NCI-H2081 treated with DMSO at 0.1 percent for 48 hours (cell line): ENCODE measurements around the gene MXD1.
"Not testable (repeated sequence)": the region's sequence is repeated elsewhere in the genome, so short reads cannot be mapped to it uniquely, and the experiment has no call there.

ENCODE experiments used
- DNase-seq: peaks from one replicate; lab custom pipeline; 2025; lab: John Stamatoyannopoulos, UW

MXD1 gene

GRCh38 chr2:69914950-69915945 is at the start of gene MXD1:
MXD1 (plus strand) TSS chr2:69915109; CDS start chr2:69915331, 222 bp downstream.
- no peak for DNase-seq

GRCh38 chr2:69888451-69888850 is 26.5 kb upstream of the MXD1 start:
- no peak for DNase-seq

- DNase-seq = no peak
Observed at GRCh38 chr2:69889302-69889701, 25.6 kb upstream of the MXD1 start.

GRCh38 chr2:69890881-69891280 is 24.0 kb upstream of the MXD1 start:
- DNase-seq = no peak

- not testable (repeated sequence) for DNase-seq
Observed at GRCh38 chr2:69892838-69893424, 22.0 kb upstream of the MXD1 start.

GRCh38 chr2:69893684-69894551 is 21.0 kb upstream of the MXD1 start, which contains the start of gene SNRNP27:
SNRNP27 (plus strand) TSS chr2:69893956; CDS start chr2:69893985, 29 bp downstream.
- no peak for DNase-seq

GRCh38 chr2:69894737-69895136 is 20.2 kb upstream of the MXD1 start:
- not testable (repeated sequence) for DNase-seq

GRCh38 chr2:69902213-69902922 is 12.5 kb upstream of the MXD1 start:
- no peak for DNase-seq

- DNase-seq = no peak
Observed at GRCh38 chr2:69907216-69907615, 7.7 kb upstream of the MXD1 start.

- DNase-seq = no peak
Observed at GRCh38 chr2:69911985-69912563, 2.8 kb upstream of the MXD1 start.

GRCh38 chr2:69914164-69914949 is 552 bp upstream of the MXD1 start:
- DNase-seq = peak; percentile 95

GRCh38 chr2:69916106-69916505 is 1.2 kb downstream of the MXD1 start:
- DNase-seq = no peak

GRCh38 chr2:69917852-69918251 is 2.9 kb downstream of the MXD1 start:
- DNase-seq = no peak

- DNase-seq = no peak
Observed at GRCh38 chr2:69918401-69918800, 3.5 kb downstream of the MXD1 start.

- no peak for DNase-seq
Observed at GRCh38 chr2:69923116-69923515, 8.2 kb downstream of the MXD1 start.

GRCh38 chr2:69926849-69927515 is 12.1 kb downstream of the MXD1 start:
- no peak for DNase-seq

- no peak for DNase-seq
Observed at GRCh38 chr2:69931832-69932595, 17.1 kb downstream of the MXD1 start.

- no peak for DNase-seq
Observed at GRCh38 chr2:69932596-69932922, 17.6 kb downstream of the MXD1 start.

- DNase-seq = no peak
Observed at GRCh38 chr2:69933254-69933828, 18.4 kb downstream of the MXD1 start.
